ENCODE measurements around the gene KCNG2. TPM values are rescaled to one million over a fixed set of nuclear protein-coding genes. Genes with fewer than 3 reads are reported as not detected.

KCNG2 gene
- polyA plus RNA-seq, 3 donors, result 0.05 to 0.45 (median 0.42) TPM

DNA sequence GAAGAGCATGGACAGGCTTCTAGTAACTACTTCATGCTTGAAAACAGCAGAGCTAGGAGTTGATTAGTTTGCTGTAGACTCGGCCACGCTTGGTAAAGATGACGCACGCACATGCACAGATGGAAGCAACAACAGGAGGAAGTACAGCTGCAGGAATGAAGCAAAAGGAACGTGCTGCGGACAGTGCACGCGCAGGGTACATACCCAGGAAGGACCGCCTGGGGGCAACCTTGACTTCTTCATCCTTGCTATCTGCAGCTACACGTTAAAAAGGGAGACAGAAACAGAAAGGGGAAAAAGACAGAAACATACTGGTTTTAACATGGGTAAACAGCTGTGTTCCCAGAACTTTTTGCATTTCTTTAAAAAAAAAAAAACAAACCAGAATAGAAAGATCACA is 136.0 kb downstream of the KCNG2 start:
- no peak overlapping the region for H3K27ac ChIP-seq (ENCODE audit: low read depth, low read length)
- WGBS, 3 donors, result 36 to 86% (median 82%) methylated on average over 10 of the region's 10 CpGs

DNA sequence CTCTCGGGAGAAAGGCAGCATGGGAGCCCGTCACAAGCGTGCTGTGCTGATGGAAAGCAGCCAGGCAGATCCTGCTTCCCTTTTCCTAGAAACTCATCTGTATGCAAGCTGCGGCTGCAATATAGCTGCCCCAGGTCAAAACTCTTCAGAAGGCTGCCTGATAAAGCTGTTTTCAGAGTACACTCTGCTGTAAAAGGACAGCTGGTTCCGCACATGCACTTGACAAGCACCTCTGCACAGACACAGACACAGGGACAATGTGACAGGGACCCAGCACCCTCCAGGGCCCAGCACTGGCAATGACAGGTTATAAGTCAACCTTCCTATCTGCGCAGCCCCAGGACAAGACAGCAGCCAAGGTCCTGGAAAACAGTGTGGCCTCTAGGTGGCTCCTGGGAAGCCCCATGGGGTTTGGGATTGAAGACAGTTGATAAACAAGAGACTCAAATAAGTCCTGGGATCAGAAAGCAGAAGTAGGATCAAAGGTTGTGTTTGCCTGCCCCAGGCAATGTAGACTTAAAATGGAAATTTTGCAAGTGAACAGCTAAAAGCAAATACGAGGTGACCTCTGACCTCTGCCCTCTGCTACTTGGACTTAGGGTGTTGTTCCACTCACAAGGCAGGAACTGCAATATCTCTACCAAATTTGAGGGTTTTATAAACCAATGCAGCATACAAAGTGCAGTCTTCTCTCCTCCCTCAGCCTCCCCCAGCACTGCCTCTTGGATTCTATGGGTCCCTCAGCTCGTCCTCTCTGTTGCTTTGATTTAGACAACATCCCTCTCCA is 136.8 kb downstream of the KCNG2 start:
- 37 to 73% (median 72%) methylated on average over 8 of the region's 8 CpGs for WGBS, 3 donors
- H3K27ac ChIP-seq (ENCODE audit: low read depth, low read length), result no peak overlapping the region

GRCh38 chr18:79935098-79935480 is 137.4 kb downstream of the KCNG2 start:
- H3K27ac ChIP-seq (ENCODE audit: low read depth, low read length), result no peak overlapping the region
- 68 to 90% (median 77%) methylated on average over 5 of the region's 5 CpGs for WGBS, 3 donors

GRCh38 chr18:79935499-79935898 is 137.8 kb downstream of the KCNG2 start:
- 95 to 98% (median 96%) methylated on average over 3 of the region's 3 CpGs for WGBS, 3 donors
- H3K27ac ChIP-seq (ENCODE audit: low read depth, low read length), result no peak overlapping the region

DNA sequence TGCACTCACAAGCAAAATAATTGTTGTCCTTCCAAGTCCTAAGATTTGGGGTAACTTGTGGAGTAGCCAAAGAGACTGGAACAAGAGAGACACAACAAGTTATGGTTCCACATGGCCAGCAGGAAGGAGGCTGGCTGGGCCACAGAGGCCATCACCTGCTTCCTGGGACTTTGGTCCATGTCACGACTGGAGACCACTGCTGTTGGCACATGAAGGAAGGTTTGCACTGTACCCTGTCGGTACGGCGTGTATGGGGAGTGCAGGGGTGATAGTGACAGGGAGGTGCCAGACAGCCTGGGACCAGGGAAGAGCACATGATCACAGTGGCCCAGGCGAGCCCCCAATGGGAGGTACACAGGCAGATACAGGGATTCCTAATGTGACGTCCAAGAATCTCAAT is 138.2 kb downstream of the KCNG2 start:
- 95 to 96% (median 95%) methylated on average over 6 of the region's 6 CpGs for WGBS, 3 donors
- no peak overlapping the region for H3K27ac ChIP-seq (ENCODE audit: low read depth, low read length)

- 90 to 96% (median 95%) methylated on average over 12 of the region's 12 CpGs for WGBS, 3 donors
- no peak overlapping the region for H3K27ac ChIP-seq (ENCODE audit: low read depth, low read length)
These were observed 138.9 kb downstream of the KCNG2 start for GRCh38 chr18:79936641-79937040.

DNA sequence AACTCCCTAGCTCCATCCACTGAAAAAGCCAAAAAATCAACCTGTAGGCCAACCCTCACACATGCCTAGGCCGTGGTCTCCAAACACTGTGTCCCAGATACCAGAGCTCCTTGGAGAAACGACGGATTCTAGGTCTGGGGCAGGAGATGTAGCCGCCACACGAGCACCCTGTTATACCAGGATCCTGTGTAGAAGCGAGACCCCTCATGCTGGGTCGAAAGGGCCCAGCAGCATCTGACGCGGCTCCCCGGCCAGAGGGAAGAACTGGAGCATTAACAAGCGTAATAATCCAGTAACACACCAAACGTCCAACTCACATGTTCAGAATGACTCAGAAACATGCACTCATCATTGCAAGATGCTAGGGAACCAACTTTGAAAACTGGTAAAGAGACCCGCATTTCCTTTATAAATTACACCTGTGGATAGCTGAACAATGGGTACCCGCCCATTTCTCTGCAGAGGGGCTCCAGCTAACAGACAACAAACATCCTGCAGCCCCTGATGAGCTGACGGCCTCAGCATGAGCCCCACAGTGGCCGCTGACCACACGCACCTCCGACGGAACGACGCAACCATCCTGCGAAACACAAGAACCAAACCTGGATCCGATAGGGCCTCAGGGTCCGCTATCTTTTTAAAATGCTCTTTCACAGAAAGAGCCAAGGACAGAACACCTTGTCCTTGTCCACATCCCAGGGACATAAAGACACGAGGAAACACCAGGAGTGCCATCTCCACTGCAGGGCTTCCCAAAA is 139.5 kb downstream of the KCNG2 start:
- no peak overlapping the region for H3K27ac ChIP-seq (ENCODE audit: low read depth, low read length)
- WGBS, 3 donors, result 94 to 97% (median 97%) methylated on average over 25 of the region's 25 CpGs

GRCh38 chr18:79938196-79938595 is 140.5 kb downstream of the KCNG2 start:
- H3K27ac ChIP-seq (ENCODE audit: low read depth, low read length), result no peak overlapping the region
- 88 to 95% (median 94%) methylated on average over 9 of the region's 9 CpGs for WGBS, 3 donors

DNA sequence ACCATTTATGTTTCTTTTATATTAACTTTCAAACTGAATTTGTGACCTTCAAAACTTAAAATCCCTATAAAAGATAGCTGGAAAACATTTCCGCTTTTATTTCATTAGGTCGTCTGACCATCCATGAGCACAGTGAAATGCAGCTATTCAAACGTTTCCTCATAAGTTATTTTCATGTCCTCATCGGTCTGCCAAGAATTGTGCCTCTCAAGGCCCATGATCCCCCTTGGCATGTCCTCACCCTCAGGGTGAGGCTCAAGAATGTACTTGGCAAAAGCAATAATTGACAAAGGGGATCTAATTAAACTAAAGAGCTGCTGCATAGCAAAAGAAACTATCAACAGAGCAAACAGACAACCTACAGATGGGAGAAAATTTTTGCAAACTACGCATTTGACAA is 141.4 kb downstream of the KCNG2 start:
- no peak overlapping the region for H3K27ac ChIP-seq (ENCODE audit: low read depth, low read length)
- 65 to 77% (median 72%) methylated on average over 5 of the region's 5 CpGs for WGBS, 3 donors

- WGBS, 3 donors, result 91 to 97% (median 97%) methylated on average over 18 of the region's 18 CpGs
- H3K27ac ChIP-seq (ENCODE audit: low read depth, low read length), result no peak overlapping the region
These were observed 142.5 kb downstream of the KCNG2 start for GRCh38 chr18:79940126-79940813.

DNA sequence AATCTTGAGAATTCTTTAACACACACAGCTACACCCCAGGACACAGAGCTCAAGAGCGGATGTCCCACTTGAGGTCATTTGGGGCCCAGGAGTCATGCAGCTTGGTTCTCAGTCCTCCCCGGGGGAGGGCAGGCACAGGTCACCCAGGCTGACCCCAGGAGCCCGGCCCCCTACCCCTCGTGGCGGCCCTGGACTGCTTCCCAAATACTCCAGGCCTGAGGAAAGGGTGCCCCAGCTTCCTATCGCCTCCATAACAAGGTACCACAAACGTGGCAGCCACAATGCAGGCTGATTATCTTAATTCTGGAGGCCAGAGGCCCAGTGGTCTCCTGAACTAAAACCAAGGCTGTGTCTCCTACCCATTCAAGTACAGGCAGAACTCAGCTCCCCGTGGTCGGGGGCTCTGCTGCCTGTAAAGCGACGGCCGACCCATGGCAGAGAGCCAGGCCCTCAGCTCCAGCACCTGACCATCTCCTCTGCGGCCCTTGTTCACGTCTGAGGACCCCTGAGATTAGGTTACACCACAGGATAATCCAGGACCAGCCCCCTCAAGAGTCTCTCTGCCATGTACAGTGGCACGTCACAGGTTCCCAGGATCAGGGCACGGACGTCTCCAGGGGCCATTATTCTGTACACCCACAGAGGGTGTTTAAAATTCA is 143.2 kb downstream of the KCNG2 start:
- no peak overlapping the region for H3K27ac ChIP-seq (ENCODE audit: low read depth, low read length)
- WGBS, 3 donors, result 82 to 89% (median 84%) methylated on average over 17 of the region's 17 CpGs

- WGBS, 3 donors, result 62 to 90% (median 88%) methylated on average over 16 of the region's 16 CpGs
- H3K27ac ChIP-seq (ENCODE audit: low read depth, low read length), result no peak overlapping the region
These were observed 143.9 kb downstream of the KCNG2 start for GRCh38 chr18:79941473-79942119.

GRCh38 chr18:79942211-79942610 is 144.5 kb downstream of the KCNG2 start:
- H3K27ac ChIP-seq (ENCODE audit: low read depth, low read length), result no peak overlapping the region
- 91 to 93% (median 92%) methylated on average over 7 of the region's 7 CpGs for WGBS, 3 donors

GRCh38 chr18:79942786-79943607 is 145.3 kb downstream of the KCNG2 start:
- 81 to 88% (median 85%) methylated on average over 30 to 31 of the region's 31 CpGs for WGBS, 3 donors
- peak overlapping the region; percentile 20 for H3K27ac ChIP-seq (ENCODE audit: low read depth, low read length)

DNA sequence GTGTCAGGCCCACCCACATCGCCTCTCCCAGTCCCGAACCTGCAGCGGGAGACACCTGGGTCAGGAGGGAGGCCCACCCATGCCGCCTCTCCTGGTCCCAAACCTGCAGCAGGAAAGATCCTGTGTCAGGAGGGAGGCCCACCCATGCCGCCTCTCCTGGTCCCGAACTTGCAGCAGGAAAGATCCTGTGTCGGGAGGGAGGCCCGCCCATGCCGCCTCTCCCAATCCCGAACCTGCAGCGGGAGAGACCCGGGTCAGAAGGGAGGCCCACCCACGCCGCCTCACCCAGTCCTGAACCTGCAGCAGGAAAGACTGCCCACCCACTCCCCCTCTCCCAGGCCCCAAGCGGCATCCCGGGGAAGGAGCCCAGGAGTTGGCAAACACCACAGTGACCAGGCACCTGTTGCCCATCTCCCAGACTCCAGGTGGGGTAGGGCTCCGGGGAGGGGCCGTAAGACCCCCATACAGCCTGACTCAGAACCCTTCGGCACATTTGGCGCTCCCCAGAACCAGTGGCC is 145.9 kb downstream of the KCNG2 start:
- 78 to 93% (median 92%) methylated on average over 19 to 20 of the region's 20 CpGs for WGBS, 3 donors
- no peak overlapping the region for H3K27ac ChIP-seq (ENCODE audit: low read depth, low read length)

DNA sequence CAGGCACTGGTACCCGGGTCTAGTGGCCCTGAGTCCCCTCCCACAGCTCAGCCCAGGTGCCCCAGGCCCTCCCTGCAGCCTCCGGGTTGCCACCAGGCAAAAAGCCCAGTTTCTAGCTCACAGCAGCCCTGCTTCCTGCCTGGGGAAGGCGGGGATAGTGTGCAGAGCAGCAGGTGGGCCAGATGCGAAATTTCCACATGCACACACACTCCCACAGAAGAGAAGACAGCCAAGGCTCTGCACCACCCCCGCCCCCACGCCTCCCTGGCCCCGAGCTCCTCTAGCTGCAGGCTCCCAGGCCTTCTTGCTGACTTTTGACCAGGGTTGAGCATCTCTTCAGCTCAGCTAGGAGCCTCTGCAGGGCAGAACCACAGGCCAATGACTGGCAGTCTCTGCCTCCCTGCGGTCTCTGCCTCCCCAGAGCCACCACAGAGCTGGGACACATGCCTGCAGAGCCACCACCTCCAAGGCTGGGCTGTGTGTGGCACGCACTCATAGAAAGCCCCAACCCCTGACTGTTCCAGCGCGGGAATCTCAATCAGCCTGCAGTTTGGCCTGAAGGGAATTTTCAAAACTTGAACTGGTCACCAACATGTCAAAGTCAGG is 146.5 kb downstream of the KCNG2 start:
- H3K27ac ChIP-seq (ENCODE audit: low read depth, low read length), result no peak overlapping the region
- 44 to 53% (median 50%) methylated on average over 11 of the region's 11 CpGs for WGBS, 3 donors

DNA sequence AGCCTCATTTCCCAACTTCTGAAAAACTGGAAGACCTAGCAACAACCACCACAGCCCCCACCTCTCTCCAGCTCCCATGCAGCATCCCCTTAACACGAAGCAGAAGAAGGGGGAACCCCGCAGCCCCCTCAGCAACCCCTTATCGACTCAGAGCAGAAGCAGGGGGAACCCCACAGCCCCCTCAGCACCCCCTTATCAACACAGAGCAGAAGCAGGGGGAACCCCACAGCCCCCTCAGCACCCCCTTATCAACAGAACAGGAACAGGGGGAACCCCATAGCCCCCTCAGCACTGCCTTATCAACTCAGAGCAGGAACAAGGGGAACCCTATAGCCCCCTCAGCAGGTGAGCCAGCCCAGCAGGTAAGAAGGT is 147.0 kb downstream of the KCNG2 start:
- no peak overlapping the region for H3K27ac ChIP-seq (ENCODE audit: low read depth, low read length)
- WGBS, 3 donors, result 42 to 56% (median 45%) methylated on average over 2 to 3 of the region's 3 CpGs
